GM19193 (cell line): ENCODE results near the gene TLR10.
A peak's percentile ranks its signal among the peaks of the same experiment; 100 is the strongest.

Source experiments
- POLR2A ChIP-seq: IDR thresholded peaks from 4 replicates; pipeline ENCODE4 v1.6.1; 2011; ENCODE audit not compliant: insufficient read depth, insufficient read length; ENCODE audit errors: extremely low read depth

The TLR10 gene

DNA sequence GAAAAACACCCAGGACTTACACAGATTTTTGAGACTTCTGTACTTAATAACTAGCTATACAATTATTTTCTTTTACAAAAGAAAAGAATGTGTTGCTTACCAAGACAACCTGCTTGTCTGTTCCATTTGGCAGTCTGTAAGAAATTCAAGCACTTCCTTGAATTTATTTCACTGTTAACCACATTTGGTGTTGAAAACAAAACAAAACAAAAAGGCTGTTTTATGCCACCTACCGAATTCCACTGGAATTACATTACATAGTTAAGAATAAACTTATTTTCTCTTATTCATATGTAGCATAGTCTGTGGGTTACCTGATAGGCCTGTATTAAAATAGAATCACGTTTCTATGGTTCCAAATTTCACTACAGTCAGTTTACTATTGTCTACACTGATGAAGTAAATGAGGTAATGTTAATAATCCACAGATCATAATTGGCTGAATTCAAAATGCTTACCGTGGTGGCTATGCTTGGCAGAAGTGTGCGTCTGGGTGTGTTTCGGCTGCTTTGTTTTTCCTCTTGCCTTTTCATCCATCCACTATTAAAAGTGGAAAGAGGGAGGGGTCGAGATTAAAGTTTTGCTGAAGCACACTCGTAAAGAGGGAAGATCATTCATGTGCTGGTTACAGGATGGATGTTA is 22.0 kb upstream of the TLR10 start, which contains the start of gene TLR1:
Gene TLR1, minus strand, starts transcription at position 138 of the 642 bp plus-strand sequence. CDS start 5,960 bp downstream, outside the sequence.
- TF ChIP-seq POLR2A: no peak

- no peak for TF ChIP-seq POLR2A
Observed at GRCh38 chr4:38803833-38804653, 21.3 kb upstream of the TLR10 start.

DNA sequence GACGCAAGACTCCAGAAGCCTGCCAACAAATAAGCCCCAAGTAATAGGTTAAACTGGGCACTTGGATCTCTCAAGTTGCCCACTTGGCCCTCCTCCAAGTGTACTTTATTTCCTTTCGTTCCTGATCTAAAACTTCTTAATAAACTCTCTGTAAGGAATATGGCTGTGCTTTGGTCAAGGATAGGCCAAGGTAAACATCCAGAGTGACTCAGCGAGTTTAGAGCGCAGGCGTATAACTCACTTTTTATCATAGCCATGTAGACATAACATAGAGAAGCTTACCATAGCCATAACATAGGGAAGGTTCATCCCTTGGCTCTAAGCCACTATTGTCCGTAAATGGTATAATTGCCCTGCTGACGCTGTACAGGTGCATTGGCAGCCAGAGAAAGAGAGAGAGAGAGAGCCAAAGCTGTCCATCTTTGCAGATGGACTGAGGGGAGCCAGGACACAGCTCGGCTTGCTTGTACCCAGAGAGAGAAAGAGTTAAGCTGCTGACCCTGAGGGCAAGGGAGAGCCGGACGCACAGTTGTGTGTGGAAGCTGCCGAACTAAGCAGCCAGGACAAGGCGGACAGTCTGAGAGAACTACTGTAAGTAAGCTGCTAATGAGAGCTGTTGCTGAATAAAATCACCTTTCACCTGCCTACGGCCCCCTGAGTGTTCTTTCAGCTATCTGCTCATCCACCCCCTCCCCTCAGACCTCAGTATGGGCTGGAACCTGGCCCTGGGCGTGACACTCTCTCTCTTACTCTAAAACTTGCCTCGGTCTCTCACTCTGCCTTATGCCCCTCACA is 20.0 kb upstream of the TLR10 start:
- TF ChIP-seq POLR2A: no peak

DNA sequence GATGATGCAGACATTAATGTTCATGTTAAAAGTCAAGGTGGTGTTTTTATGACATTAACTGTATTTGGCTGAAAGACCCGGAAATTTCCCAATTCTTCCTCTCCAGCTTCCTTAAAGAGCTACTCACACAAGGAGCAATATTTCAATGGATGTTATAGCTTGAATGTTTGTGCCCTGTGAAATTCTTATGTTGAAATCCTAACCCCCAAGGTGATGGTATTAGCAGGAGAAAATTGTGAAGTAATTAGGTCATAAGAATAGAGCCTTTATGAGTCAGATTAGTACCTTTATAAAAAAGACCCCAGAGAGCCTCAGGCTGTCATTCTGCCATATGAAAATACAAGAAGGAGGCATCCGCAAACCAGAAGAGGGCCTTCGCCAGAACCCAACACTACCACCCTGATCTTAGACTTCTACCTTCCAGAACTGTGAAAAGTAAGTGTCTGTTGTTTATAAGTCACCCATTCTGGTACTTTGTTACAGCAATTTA is 18.2 kb upstream of the TLR10 start:
- no peak for TF ChIP-seq POLR2A

DNA sequence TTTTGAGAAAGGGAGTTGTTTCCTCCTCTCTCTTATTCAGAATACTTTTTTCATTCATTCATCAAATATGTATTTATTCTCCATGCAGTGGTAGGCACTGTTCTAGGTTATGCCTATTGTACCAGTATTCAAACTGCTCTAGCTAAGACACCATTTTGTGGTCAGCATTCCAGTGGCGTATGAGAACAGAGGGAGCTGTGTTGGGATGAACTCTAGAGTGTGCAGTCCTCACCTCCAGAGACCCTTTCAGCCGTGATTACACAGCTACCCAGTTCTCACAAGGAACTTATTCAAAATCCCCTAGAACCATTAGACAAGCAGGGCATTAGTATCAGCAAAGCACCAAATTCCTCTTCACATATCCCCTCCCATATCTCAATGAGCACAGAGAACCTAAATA is 17.6 kb upstream of the TLR10 start:
- TF ChIP-seq POLR2A: no peak

DNA sequence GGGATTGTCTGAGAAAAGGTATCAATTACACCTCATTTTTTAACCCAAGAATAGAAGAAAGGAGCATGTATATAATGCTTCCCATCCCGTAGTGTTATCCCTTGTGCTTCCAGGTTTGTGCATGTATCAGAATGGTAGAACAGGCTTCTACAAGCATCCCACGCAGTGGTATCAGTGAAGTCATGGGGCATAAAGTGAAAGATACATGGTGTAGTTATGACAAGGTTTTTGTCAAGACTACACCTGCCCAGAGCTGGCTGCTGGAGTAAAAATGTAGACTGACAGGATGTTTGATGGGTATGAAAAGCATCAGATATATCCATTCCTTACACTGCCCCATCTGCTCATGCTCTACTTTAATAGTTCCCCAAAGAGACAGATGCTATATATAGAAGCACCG is 12.3 kb upstream of the TLR10 start:
- TF ChIP-seq POLR2A: no peak

GRCh38 chr4:38794051-38794450 is 11.3 kb upstream of the TLR10 start:
- no peak for TF ChIP-seq POLR2A

DNA sequence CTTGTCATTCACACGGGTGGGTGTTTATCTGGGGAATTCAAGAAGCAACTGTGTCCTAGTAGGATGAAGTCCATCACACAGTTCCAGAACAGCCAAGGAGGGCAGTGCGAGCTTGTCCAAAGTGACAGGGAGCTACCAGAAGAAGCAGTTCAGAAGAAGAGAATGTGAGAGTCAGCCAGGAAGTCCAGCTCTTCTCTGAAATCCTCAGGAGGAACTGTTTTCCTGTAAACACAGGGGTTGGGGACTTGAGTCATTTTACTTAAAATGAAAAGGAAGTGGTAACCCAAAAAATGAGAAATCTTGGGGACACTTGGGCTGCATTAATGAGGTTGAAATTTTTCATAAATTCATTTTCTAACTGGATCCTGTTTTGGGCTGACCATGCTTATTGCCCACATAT is 8.2 kb upstream of the TLR10 start:
- no peak for TF ChIP-seq POLR2A

DNA sequence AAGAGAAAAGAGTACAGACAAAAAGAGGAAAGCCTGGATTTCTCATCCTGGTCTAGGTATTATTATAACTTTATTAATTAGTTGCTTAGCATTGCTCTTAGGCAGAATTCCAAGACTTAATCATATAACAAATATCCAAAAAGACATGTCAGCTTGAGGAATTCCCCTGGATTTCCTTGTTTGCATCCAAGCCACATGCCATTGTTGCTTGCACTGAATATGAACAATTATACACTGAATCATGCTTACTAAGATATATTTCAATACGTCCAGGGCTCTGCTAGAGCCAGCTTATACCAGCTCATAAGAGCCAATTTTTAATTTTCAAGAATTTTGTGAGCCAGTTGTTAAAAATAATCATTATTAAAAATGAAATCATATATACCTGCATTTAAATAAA is 5.5 kb upstream of the TLR10 start:
- no peak for TF ChIP-seq POLR2A

GRCh38 chr4:38787693-38788092 is 4.9 kb upstream of the TLR10 start:
- no peak for TF ChIP-seq POLR2A

- TF ChIP-seq POLR2A: peak; percentile 30
Observed at GRCh38 chr4:38785901-38786402, 3.2 kb upstream of the TLR10 start.

DNA sequence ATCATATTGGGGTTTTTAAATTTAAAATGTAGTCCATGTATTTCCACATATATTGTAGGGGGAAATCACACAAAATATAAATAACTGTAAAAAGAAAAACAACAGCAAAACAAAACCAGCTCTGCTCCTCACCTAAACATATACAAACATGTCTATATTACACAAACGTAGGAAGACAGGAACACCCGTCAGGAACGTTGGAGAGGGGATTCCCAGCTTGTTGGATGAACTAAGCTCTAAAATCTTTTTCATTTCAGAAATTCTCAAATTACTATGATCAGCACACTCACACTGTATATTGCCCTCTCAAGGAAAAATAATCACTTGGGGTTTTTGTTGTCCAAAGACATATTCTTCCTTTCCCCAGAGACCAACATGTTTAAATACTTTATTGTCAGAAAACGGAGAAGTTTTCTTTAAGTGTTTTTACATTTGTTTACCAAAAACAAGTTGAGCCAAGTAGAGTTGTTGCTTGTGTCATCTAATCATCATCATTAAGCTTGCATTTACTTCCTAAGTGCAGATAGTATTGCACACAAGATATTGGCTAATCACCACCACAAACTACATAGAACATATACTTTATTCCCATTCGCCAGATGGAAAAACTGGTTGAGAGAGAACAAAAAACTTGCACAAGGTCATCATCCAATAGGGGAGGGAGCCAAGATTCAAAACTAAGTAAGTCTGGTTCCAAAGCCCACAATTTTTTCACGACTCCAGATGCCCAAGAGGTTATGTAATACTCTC is 2.4 kb upstream of the TLR10 start:
- TF ChIP-seq POLR2A: no peak

- TF ChIP-seq POLR2A: no peak
Observed at GRCh38 chr4:38784141-38784540, 1.4 kb upstream of the TLR10 start.

DNA sequence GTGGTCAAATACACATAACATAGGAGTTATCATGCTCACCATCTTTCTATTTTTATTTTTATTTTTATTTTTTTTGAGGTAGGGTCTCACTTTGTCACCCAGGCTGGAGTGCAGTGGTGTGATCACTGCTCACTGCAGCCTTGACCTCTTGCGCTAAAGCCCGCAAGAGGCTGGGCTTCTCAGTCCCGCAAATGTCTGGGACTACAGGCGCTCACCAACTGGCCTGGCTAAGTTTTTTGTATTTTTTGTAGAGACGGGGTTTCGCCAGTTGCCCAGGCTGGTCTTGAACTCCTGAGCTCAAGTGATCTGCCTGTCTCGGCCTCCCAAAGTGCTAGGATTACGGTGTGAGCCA is 295 bp upstream of the TLR10 start:
- TF ChIP-seq POLR2A: no peak
